HEK293T (cell line): Measurements from ENCODE around the gene FMN2.

Experiments
- CTCF ChIA-PET: fragments of 350-600 bp; formaldehyde crosslinking; extraction: SDS; loops from one replicate; lab custom pipeline; 2021; ENCODE audit warnings: antibody characterized with exemption, inconsistent platforms; lab: Yijun Ruan, JAX
- POLR2A ChIA-PET: fragments of 350-600 bp; formaldehyde crosslinking; extraction: SDS; loops from one replicate; lab custom pipeline; 2020; ENCODE audit warnings: antibody characterized with exemption, inconsistent platforms; lab: Yijun Ruan, JAX
- DNase-seq: peaks from one replicate; pipeline ENCODE4 v3.0.0; 2012; ENCODE audit warnings: mixed read lengths; ENCODE audit errors: extremely low spot score
- ARNT ChIP-seq: fragments of 450-650 bp; IDR thresholded peaks from 2 replicates; pipeline ENCODE4 v1.6.1; 2017; ENCODE audit warnings: mild to moderate bottlenecking
- BHLHE40 ChIP-seq: fragments of 450-650 bp; IDR thresholded peaks from 2 replicates; pipeline ENCODE4 v1.6.1; 2016; ENCODE audit warnings: mild to moderate bottlenecking, moderate library complexity, borderline replicate concordance
- CTBP1 ChIP-seq: fragments of 450-650 bp; IDR thresholded peaks from 2 replicates; pipeline ENCODE4 v1.6.1; 2016; ENCODE audit warnings: borderline replicate concordance
- ELF4 ChIP-seq: fragments of 450-650 bp; IDR thresholded peaks from 2 replicates; pipeline ENCODE4 v1.6.1; 2017; ENCODE audit warnings: antibody characterized with exemption
- FOXA1 ChIP-seq: fragments of 450-650 bp; IDR thresholded peaks from 2 replicates; pipeline ENCODE4 v1.6.1; 2016; ENCODE audit warnings: mild to moderate bottlenecking
- FOXK2 ChIP-seq: fragments of 450-650 bp; IDR thresholded peaks from 2 replicates; pipeline ENCODE4 v1.6.1; 2016; ENCODE audit warnings: mild to moderate bottlenecking
- FOXM1 ChIP-seq: fragments of 450-650 bp; IDR thresholded peaks from 2 replicates; pipeline ENCODE4 v1.6.1; 2017; ENCODE audit warnings: mild to moderate bottlenecking, borderline replicate concordance
- HDGF ChIP-seq: fragments of 450-650 bp; IDR thresholded peaks from 2 replicates; pipeline ENCODE4 v1.6.1; 2017; ENCODE audit warnings: antibody characterized with exemption, borderline replicate concordance
- L3MBTL2 ChIP-seq: fragments of 450-650 bp; conservative IDR thresholded peaks from 2 replicates; pipeline ENCODE4 v1.6.1; 2016; ENCODE audit warnings: mild to moderate bottlenecking
- LEF1 ChIP-seq: fragments of 450-650 bp; IDR thresholded peaks from 2 replicates; pipeline ENCODE4 v1.6.1; 2017; ENCODE audit warnings: mild to moderate bottlenecking, borderline replicate concordance
- NFRKB ChIP-seq: fragments of 450-650 bp; IDR thresholded peaks from 2 replicates; pipeline ENCODE4 v1.6.1; 2016; ENCODE audit warnings: mild to moderate bottlenecking, moderate library complexity
- SP1 ChIP-seq: fragments of 450-650 bp; IDR thresholded peaks from 2 replicates; pipeline ENCODE4 v1.6.1; 2017
- SUZ12 ChIP-seq: fragments of 450-650 bp; IDR thresholded peaks from 2 replicates; pipeline ENCODE4 v1.6.1; 2016; ENCODE audit warnings: mild to moderate bottlenecking
- TARDBP ChIP-seq: fragments of 450-650 bp; IDR thresholded peaks from 2 replicates; pipeline ENCODE4 v1.6.1; 2016
- ZNF384 ChIP-seq: fragments of 450-650 bp; IDR thresholded peaks from 2 replicates; pipeline ENCODE4 v1.6.1; 2016
- TF ChIP-seq, protein P1 (sequence below): fragments of 450-650 bp; IDR thresholded peaks from 2 replicates; pipeline ENCODE4 v1.6.1; 2016

FMN2 gene

DNA sequence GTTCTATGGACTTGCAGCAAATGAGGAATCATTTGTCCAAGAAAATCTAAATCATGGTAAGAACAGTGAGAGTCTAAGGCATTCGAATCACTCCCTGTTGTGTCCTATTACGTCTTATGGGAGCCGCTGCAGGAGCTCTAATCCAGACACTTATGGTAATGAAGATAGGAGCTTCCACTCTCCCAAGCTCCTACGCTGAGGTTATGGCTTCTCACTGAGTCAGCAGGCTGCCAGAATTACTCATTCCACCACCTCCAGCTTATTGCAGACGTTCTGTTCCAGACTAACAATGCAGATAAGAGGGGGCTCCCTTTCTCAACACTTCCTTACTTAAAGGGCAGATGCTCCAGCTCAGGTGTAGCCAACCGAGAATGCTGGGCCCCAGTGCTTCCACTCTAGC lies 307.7 kb downstream of the FMN2 start:
- ChIA-PET CTCF (interaction anchor here (0.7 kb wide), 1 partner anchor 169 kb away, joined by 3 read pairs; no protein-coding TSS in a partner anchor), POLR2A (interaction anchor here (1.3 kb wide), 1 partner anchor 15 kb away, joined by 3 read pairs; no protein-coding TSS in a partner anchor)
- TF ChIP-seq HDGF, result no peak
- TF ChIP-seq ELF4, result no peak
- no peak for TF ChIP-seq ZNF384
- TF ChIP-seq L3MBTL2, result no peak
- TF ChIP-seq ARNT, result no peak
- peak; percentile 59 for DNase-seq

GRCh38 chr1:240401731-240402130 lies 310.0 kb downstream of the FMN2 start:
- ChIA-PET CTCF (interaction anchor here (0.6 kb wide), 1 partner anchor 397 kb away, joined by 3 read pairs; no protein-coding TSS in a partner anchor), POLR2A (no interaction called here)
- TF ChIP-seq, protein P1, sequence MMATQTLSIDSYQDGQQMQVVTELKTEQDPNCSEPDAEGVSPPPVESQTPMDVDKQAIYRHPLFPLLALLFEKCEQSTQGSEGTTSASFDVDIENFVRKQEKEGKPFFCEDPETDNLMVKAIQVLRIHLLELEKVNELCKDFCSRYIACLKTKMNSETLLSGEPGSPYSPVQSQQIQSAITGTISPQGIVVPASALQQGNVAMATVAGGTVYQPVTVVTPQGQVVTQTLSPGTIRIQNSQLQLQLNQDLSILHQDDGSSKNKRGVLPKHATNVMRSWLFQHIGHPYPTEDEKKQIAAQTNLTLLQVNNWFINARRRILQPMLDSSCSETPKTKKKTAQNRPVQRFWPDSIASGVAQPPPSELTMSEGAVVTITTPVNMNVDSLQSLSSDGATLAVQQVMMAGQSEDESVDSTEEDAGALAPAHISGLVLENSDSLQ, result no peak
- TF ChIP-seq BHLHE40, result no peak
- no peak for TF ChIP-seq NFRKB
- no peak for TF ChIP-seq LEF1
- TF ChIP-seq ZNF384, result no peak
- TF ChIP-seq SP1, result no peak
- TF ChIP-seq ELF4, result no peak
- no peak for TF ChIP-seq SUZ12
- no peak for DNase-seq

DNA sequence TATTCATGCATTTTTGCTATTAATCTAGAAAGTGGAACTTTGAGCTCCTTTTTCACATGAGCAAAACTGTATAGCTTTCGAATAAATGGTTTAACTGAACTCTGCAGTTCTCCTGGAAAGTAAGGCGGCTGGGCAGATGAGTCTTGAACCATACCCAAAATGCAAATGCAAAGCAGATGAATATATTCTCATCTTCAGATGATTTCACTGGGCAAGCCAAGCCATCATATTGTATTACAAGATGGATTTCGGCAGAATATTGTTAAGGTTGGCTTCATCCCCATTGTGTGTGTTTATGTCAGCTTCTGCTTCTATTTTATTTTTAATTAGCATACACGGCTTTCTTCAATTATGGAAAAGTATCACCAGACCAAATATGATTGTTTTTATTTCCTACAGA lies 310.6 kb downstream of the FMN2 start:
- POLR2A ChIA-PET, result no interaction called here
- TF ChIP-seq FOXM1 (no peak), ZNF384 (no peak), SUZ12 (no peak)
- no peak for DNase-seq
- CTCF ChIA-PET, result no interaction called here

- DNase-seq, result no peak
- CTCF ChIA-PET, result no interaction called here
- POLR2A ChIA-PET, result no interaction called here
- no peak for TF ChIP-seq FOXA1
- no peak for TF ChIP-seq TARDBP
- TF ChIP-seq SUZ12, result no peak
- TF ChIP-seq L3MBTL2, result no peak
- no peak for TF ChIP-seq CTBP1
- TF ChIP-seq FOXM1, result no peak
- TF ChIP-seq NFRKB, result no peak
- TF ChIP-seq ARNT, result no peak
Measured at GRCh38 chr1:240404286-240404685, 312.6 kb downstream of the FMN2 start.

DNA sequence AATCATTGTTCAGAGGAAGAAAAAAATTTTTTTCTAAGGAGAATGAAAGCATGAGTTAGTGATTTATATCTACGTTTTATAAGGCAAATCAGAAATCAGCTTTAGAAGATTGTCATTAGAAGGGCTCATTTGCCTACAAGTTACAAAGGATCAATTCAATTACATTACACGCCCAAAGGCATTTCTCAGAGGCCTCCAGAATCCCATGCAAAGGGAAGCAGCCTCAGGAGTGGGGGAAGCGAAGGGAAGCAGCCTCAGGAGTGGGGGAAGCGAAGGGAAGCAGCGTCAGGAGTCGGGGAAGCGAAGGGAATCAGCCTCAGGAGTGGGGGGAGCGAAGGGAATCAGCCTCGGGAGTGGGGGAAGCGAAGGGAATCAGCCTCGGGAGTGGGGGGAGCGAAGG lies 314.1 kb downstream of the FMN2 start:
- ChIA-PET CTCF (no interaction called here), POLR2A (no interaction called here)
- no peak for DNase-seq
- no peak for TF ChIP-seq CTBP1
- TF ChIP-seq SUZ12, result no peak
- no peak for TF ChIP-seq FOXA1
- TF ChIP-seq ARNT, result no peak

DNA sequence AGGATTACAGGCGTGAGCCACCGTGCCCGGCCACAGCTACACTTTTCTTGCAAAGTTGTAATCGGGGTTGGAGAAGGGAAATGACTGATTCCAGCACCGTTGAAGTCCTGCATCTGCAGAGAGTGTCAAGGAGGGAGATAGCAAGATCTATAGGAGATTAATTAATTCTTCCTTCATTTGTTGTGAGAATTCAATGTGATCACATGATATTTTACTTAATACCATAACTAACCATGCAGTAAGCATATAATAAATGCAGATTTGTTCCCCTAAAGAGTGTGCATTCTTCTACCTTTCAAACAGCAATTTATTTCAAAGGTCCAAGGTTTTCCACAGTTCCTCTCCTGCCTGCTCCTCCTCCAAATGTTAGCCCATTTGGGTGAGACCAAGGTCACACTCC lies 315.7 kb downstream of the FMN2 start:
- TF ChIP-seq SP1 (no peak), FOXM1 (no peak), TARDBP (no peak), FOXK2 (no peak), ELF4 (no peak), L3MBTL2 (no peak), CTBP1 (no peak), ZNF384 (no peak), SUZ12 (no peak), HDGF (no peak), ARNT (no peak), FOXA1 (no peak), NFRKB (no peak), BHLHE40 (no peak), LEF1 (no peak)
- TF ChIP-seq, protein P1, result no peak
- POLR2A ChIA-PET, result no interaction called here
- no peak for DNase-seq
- CTCF ChIA-PET, result no interaction called here

GRCh38 chr1:240409615-240410014 lies 317.9 kb downstream of the FMN2 start:
- no peak for DNase-seq
- ChIA-PET POLR2A (no interaction called here), CTCF (no interaction called here)
- TF ChIP-seq LEF1, result no peak
- TF ChIP-seq CTBP1, result no peak
- no peak for TF ChIP-seq ARNT
- no peak for TF ChIP-seq FOXM1
- no peak for TF ChIP-seq SP1
- TF ChIP-seq L3MBTL2, result no peak
- no peak for TF ChIP-seq BHLHE40
- TF ChIP-seq HDGF, result no peak

DNA sequence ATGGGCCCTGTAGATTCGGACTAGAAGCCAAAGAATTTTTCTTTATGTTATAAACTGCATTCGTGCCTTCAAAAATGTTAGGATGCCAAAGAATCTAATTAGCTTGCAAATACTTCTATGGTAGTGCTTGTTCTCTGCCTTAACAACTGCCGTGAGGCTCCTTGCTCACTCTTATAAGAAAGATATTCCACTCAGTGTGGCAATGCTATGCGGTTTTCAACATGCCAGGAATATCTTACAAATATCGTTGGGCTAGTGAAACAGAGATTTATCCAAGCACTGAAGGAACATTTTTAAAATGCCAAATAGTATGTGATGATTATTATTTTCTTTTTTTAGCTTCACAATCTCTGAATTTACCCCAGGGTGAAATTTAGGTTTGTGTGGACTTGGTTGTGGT lies 322.0 kb downstream of the FMN2 start:
- no peak for TF ChIP-seq LEF1
- TF ChIP-seq FOXM1, result no peak
- no peak for TF ChIP-seq ELF4
- no peak for TF ChIP-seq L3MBTL2
- no peak for TF ChIP-seq SUZ12
- TF ChIP-seq, protein P1, result no peak
- TF ChIP-seq SP1, result no peak
- no peak for TF ChIP-seq NFRKB
- TF ChIP-seq HDGF, result no peak
- TF ChIP-seq BHLHE40, result no peak
- no peak for TF ChIP-seq ARNT
- TF ChIP-seq CTBP1, result no peak
- no peak for TF ChIP-seq ZNF384
- TF ChIP-seq FOXK2, result no peak
- no peak for TF ChIP-seq TARDBP
- TF ChIP-seq FOXA1, result no peak
- ChIA-PET CTCF (no interaction called here), POLR2A (interaction anchor here (1.2 kb wide), 1 partner anchor 15 kb away, joined by 3 read pairs; no protein-coding TSS in a partner anchor)
- no peak for DNase-seq
